Skin of body (tissue), 2 donors: ENCODE measurements around the gene ARHGAP42. TPM values are rescaled to one million over a fixed set of nuclear protein-coding genes. Genes with fewer than 3 reads are reported as not detected.

Source experiments
- DNase-seq: peaks from one replicate; lab custom pipeline; 2025; lab: John Stamatoyannopoulos, UW
- total RNA-seq: library from RNA; depleted of rRNA; stranded (reverse); fragments of >200 nt; gene quantifications from one replicate; pipeline ENCODE4 v1.2.3, GENCODE V29; 2014

Gene ARHGAP42
- total RNA-seq, 1 donor from 2014 or later = 30.1 TPM

DNA sequence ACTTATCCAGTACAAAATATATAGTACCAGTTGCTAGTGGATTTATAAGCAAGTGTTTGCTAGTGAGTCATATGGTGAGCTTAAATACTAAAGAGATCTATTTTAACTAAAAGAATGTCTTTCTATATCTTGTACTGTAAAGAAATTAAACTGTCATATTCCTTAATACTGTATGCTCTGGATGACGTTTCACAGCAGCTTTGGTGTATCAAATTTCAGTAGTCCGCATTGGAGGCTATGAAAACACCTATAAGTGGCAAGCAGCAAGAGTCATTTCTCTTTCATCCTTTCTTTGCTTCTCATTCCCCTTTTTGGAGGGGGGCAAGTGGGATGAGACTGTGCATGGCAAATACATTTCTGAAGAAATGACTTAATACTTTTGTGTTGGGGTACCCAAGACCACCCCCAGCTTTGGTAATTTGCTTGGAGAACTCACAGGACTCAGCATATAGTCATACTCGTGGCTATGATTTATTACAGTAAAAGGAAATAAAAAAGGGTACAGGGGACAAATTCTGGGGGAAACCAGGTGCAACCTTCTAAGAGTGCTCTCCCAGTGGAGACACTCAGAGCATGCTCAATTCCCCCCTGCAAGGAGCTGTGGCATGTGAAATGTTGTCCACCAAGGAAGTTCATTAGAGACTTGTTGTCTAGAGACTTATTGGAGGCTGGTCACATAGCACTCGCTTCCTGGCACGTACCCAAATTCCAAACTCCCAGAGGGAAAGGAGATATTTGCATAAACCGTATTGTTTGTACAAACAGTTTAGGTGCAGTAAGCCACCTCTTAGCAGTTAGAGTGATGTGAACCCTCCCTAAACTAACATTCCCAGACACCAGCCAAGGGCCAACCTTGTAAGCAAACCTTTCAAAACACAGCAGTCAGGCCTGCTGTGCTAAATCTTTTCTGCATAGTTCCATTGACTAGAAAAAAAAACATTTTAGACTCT lies 231.7 kb downstream of the ARHGAP42 start:
- DNase-seq = no peak

DNA sequence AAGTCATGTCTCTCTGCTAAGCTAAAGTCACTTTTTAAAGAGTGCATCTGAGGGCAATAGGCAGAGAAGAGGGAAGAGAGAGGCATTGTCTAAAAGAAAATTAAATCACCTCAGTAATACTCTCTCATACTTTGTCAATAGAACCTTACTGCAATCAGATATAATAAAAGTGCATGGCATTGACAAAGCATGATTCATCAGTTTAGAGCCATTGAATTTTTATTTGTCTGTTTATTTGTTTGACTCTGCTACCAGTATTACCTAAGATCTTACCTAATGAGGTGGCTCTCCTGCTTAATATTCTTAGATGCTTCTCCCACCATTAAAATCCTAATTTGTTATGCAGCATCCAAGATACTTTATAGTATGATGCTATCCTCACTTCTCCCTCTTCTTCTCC lies 233.5 kb downstream of the ARHGAP42 start:
- DNase-seq = no peak

DNA sequence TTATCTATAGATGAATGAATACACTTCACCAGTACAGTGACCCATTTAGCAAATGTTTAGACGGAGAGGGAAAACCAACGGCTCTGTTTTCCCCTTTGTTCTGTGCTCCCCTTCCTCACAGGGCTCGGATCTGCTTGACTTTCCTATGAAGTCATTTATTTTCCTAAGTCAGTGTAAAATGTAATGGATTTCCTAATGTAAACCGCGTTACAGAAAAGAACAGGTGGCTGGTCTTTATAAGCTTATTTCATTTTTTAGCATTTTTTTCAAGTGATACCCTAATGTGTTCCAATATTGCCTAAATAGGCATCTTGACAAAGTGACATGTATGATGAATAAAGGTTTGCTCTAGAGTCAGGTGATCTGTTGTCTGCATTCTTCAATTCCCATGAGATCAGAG lies 235.0 kb downstream of the ARHGAP42 start:
- no peak for DNase-seq

DNA sequence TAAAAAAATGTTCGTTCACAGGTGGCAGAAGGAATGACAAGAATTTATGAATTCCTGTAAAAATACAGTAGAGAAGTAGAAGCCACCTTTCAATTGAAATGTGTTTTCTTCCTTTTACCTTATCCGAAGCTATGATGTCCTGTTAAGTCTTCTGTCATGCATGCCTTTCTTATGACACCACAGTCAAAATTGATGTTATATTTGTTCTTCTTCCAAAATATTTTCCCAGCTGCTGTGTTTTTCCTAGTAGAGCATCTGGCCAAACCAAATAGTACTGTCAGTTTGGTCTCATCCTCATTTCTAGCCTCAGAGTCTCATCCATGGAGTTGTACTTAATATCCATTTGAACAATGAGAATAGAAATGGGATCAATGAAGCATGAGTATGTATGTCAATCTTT lies 236.5 kb downstream of the ARHGAP42 start:
- peak; percentile 16 for DNase-seq

DNA sequence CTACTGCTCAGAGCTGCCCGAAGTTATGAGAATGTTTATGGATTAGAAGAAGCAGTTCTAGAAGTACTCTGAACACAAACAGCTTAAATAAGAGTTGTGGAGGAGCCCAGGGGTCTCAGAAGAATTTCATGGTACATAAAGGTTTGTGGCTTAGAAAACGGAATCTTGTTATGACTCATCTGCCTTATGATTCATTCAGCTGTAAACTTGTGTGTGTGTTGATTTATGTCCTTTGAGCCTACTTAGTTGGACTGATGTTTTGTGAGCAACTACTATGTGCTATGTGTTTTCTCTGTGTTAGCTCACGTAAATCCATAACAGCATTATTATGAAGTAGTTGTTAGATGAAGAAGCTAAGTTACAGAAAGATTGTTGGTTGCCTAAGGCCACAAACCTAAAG lies 238.8 kb downstream of the ARHGAP42 start:
- no peak for DNase-seq

DNA sequence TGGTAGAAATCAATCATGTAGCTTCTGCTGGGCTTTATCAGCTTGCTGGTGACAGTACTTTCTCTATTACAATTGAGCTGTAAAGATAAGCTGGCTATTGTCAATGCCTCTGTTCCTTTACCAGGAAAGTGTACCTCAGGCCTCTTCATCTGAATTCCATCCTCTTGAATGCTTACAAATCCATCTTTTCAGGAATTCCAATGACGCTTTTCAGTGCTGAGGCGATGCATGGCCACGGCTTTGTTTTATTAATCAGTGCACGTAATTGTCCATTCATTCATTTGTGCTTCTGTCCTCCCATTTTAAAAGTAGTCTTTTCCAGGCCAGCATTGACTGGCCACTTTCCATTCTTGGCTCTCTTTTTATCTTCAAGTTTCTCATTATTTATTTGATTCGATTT lies 240.5 kb downstream of the ARHGAP42 start:
- DNase-seq = no peak

DNA sequence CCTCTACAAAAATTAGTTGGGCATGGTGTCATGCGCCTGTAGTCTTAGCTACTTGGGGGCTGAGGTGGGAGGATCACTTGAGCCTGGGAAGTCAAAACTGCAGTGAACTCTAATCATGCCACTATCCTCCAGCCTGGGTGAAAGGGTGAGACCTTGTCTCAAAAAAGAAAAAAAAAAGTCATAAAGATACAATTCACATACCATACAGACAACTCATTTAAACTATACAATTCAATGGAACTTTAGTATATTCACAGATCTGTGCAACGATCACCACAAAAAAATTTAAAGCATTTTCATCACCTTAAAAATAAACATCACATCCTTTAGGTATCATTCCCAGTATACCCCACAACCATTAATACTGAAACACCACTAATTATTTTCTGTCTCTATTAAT lies 241.3 kb downstream of the ARHGAP42 start:
- no peak for DNase-seq

DNA sequence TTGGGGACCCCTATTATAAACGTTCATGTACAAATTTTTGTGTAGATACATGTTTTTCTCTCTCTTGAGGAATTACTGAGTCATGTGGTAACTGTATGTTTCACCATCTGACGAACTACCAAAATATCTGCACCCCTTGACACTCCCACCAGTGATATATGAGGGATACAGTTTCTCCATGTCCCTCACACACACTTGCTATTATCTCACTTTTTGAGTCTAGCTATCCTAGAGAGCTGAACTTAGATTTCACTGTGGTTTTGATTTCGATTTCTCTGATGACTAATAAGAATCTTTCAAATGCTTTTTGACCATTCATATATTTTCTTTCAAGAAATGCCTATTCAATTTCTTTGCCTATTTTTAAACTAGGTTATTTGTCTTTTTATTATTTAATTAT lies 242.3 kb downstream of the ARHGAP42 start:
- no peak for DNase-seq

DNA sequence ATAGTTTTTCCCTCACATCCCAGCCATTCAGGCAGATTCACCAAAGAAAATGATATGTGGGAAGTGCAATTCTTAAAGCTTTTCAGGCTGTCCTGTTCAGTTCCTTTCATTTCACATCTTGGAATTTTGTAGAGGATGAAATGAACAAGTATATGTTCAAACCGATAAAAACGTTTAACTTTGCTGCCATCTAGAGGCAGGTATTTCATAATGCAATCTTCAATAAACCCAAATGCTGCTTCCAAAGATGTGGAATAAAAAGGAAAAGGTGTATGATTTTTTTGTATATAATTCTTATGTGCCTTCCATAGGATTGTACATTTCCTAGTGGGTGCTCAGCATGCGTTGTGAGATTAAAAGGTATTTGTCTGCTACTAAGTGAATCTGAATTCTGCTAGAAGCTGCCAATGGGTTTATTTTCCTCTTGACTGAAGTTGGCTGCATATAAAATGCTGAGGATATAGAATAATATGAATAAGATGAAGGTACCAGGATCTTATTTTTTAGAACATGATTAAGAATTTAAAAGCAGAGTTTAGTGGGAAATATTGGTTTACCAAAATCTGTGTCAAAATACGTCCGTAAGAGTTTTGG lies 243.2 kb downstream of the ARHGAP42 start:
- peak; percentile 69 for DNase-seq

DNA sequence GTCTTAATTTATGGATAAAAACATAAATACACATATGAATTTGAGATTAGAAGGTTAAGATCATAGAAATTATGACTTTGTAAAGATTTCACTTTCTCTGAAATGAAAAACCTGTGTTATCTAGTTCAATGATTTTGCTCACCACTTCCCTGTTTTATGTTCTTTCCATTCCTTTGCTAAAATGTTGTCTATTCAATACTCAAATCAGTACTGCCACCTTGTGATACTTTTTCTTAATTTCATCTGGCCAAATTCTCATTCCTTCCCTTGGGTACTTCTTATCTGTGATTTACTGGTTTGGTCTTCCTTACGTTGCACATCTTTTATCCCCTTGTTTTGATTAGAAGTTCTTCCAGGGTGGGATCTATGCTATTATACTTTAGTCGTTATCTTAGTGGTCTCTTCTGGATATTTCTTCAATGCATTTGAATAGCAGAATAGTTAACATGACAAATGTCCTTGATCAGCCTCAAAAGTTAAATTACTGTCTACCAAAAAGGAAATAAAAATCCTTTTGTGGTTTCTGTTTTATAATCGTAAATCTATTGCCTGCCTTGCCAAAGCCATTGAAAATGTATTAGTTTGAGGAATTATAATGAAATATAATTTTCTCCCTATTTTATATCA lies 245.5 kb downstream of the ARHGAP42 start:
- no peak for DNase-seq

DNA sequence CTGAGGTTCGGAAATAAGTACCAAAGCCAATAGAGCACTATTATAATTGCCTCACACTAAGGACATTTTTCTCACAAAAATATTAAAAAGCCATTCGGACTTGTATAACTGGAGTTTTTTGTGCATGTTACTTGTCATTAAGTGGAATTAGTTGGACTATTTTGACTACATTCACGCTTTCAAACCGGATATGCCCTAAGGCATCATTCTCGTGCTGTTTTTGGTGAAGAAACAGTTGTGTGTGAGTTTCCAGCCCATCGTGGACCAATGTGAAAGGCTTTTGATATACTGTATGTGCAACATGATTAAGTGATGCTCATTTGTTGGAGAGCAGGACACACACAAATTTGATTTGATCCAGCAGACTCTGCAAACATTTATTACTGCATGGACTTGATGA lies 249.7 kb downstream of the ARHGAP42 start:
- DNase-seq = no peak

DNA sequence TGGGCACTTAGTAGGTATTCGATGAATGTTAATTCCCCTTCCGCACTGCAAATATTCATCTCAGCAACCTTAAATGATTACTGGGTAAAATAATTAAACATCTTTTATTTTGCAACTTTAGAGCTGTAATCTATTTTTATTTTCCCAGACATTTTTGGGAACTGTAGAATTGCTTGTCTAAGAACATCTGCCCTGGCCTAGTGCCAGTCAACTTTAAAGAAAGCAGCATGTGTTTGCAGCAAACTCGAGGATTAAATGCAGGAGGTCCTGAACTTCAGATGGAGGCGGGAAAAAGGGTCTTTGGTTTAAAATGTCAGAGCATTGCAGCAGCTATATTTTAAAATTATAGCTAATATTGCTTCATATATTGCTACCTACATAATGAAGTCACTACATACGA lies 252.5 kb downstream of the ARHGAP42 start:
- DNase-seq = peak; percentile 74

DNA sequence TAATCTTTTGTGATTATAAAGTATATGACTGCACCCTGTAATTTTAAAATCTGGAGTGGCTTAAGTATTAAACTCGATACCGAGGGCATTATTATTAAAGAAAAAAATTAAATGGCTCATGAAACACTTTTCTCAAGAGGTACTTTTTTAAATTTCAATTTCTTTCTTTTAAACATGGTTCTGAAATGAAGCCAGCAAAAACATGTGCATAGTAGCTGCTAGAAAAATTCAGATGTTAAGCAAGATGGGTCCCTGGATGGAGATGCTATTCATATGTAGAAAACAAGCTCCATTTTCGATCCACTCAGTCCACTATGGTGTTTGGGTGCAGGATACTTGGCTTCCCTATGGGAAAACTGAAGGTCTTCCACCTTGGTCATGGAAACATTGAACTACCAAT lies 253.0 kb downstream of the ARHGAP42 start:
- DNase-seq = peak; percentile 39

DNA sequence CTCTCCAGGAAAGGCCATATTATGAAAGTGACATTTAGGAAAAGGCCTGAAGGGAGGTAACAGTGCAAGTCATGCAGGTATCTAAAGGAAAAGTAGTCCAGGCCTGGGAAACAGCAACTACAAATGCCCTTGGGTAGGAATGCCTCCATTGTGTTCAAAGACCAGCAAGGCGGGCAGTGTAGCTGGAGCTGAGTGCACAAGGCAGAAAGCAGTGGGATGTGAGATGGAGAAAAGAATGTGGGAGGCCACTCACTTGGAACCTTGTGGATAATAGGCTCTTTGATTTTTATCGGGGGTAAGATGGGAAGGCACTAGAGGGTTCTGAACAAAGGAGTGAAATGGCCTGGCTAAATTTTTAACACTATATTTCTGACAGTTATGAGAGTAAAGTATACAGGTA lies 253.9 kb downstream of the ARHGAP42 start:
- DNase-seq = no peak

DNA sequence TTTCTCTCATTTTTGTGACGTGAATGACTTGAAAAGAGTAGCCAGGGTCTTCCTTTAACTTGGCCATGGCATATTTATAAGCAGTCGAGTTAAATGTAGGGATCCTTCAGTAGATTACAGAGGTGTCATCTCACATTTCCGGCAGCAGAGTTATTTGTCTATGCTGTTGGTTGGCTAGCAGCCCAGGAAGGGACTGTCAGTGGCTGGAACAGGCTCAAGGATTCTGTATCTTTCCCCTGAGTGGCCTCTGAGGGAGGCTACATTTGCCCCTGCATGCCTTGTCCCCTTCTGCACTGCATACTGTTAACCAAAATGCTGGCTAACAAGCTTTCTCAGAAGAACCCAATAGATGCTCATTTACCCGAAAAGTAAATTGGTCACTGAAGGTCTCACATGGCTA lies 254.9 kb downstream of the ARHGAP42 start:
- DNase-seq = no peak

DNA sequence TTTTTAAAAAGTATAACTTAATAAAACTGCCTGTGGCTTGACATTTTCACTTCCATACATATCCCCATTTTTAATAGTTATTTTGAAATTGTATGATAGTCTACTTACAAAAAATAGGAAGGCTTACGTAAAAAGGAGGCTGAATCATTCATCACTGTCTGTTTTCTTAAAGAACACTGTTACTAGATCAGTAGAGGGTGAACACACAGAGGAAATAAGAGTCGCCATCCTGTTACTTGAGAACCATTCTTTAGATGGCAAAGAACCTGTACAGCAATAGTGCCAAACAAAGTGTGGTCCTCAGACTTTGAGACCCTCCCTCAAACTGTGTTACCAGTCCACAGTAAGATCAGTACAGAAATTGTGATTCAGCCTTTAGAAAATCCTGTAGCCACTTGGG lies 261.8 kb downstream of the ARHGAP42 start:
- DNase-seq = no peak

DNA sequence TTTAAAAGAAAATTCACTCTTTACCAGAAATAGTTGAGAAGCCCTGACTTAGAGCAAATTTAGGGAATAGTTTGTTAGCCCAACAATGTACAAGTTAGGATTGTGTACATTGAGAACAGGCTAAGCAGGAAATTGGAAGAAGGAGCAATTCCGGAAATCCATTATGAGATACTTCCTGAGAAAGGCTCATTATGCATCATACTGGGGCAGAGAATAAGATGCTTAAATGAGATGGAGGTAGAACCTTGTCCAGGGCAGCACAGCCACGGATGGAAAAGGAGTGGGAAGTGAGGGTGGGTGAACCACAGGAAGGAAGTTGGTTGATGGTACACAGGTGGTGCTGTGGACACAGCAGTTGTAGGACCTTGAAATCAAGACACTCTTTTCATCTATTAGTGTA lies 262.4 kb downstream of the ARHGAP42 start:
- no peak for DNase-seq

DNA sequence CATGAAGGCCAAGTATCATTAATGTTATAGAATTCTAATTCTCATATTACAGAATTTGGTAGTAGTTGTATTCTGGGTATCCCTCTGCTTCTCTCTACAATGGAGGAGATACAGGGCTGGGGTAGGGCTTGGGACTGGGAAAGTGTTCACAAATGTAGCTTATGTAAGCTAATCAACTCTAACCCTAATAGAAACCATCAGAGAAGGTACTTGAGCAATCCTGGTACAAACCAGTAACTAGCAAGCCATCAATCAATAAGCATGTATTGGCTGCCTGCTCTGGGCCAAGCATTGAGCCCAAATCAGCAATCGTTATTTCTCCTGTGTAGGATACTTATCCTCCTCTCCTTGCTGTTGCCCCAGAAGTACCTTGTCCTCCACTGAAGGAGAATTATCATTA lies 268.2 kb downstream of the ARHGAP42 start:
- no peak for DNase-seq

DNA sequence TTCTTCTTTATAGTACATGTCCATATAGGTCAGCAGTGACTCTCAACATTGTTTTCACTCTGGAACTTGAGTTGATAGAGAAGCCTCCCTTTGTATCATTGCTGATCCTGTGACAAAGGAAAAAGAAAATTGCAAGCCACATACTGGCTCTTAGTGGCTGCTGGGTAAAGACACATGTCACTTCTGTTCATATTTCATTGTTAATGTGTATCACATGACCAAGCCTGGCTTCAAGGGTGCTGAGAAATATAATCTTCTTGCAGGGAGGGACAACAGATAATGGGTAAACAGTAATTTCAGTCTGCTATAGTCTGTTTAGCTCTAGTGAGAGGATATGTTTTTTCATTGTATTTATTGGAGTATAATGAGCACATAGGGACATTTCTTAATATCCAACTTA lies 269.3 kb downstream of the ARHGAP42 start:
- DNase-seq = no peak

DNA sequence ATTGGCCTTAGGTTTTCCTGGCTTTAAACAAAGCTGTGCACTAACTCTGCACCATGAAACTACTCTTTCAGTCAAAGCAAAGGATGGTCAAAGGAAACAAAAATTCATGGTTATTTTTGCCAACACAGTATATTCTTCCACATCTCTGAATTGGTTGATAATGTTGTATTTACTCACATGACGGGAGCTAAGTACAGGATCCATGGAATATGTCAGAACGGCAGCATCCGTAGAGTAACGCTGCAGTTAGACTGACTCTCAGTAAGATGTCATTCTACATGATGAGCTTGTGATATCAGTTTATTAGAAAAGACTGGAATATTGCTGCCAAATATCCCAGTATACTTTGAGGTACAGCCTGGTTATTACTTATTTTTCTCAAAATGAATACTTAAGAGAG lies 270.4 kb downstream of the ARHGAP42 start:
- no peak for DNase-seq

DNA sequence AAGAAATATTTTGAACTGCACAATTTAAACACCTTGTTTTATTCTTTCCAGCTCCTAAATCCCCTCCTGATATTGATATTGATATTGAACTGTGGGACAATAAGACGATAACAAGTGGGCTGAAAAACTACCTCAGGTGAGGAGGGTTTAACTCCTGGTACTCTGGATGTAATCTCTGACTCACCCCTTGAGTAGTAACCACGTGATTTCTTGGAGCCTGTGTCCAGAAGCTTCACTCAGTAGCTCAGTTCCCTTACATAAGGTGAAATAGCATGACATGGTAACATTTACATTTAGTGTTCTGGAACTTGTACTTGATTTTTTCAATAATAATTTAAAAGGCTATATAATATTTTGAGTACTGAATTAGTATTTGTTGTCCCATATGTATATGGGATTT lies 274.5 kb downstream of the ARHGAP42 start:
- no peak for DNase-seq

DNA sequence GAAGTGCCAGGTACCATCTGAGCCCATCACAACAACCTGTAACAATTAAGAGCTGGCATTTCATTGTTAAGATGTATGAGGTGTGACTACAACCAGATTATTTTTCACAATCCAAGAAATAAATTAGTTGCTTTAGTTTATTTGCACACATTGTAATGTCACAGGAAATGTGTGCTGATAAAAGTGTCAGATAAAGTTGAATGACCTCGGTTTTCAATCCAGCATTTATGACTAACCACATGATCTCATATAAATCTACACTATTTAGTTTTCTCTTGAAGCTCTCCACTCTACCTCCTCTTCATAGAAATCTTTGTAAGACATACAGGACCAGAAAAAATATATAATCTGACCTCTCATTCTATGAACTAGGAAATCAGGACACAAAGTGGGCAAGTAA lies 276.3 kb downstream of the ARHGAP42 start:
- DNase-seq = no peak

DNA sequence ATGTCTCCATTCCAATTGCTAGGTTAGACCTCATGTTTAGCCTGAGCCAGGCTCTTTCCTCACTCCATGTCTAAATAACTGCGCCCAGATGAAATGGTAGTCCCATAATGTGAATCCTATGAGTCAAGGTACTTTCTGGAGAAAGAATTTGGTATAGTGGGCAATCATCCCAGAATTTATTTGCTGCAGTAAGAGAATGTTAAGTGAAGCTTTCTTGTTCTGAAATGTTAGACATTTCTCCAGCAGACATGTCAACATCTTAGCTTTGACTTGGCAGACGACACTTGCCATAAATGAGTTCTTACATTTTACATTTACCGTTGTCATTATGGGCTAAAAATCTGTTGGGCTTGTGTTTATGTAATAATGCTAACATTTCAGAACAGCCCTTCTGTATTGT lies 277.3 kb downstream of the ARHGAP42 start:
- no peak for DNase-seq
